Spleen (tissue), 11 donors: ENCODE data around the gene SC5D. TPM values are rescaled to one million over a fixed set of nuclear protein-coding genes. Genes with fewer than 3 reads are reported as not detected.

Experiments
- DNase-seq: peaks from one replicate; pipeline ENCODE4 v3.0.0-alpha.2; 2020
- H3K27ac ChIP-seq, 8 donors: fragments of 200-600 bp; sonication (generic) in 7 of 8; 1 replicate in 4 of 8; 2 replicates in 4 of 8; pipeline versions ENCODE4 v1.5.0 to v1.8.0; 2016 to 2021; ENCODE audit warnings: inconsistent platforms in 4 of 8, mild to moderate bottlenecking in 4 of 8, moderate library complexity in 1 of 8
- H3K27me3 ChIP-seq, 7 donors: fragments of 200-600 bp; sonication (generic) in 6 of 7; replicated peaks in 1 of 7; 1 replicate in 4 of 7; 2 replicates in 3 of 7; pipeline versions ENCODE4 v1.5.0 to v1.8.0; 2016 to 2021; ENCODE audit warnings: inconsistent platforms in 3 of 7, mild to moderate bottlenecking in 1 of 7
- H3K36me3 ChIP-seq, 6 donors: fragments of 200-600 bp; sonication (generic) in 5 of 6; 1 replicate in 4 of 6; 2 replicates in 2 of 6; pipeline versions ENCODE4 v1.5.0 to v1.8.0; 2016 to 2021; ENCODE audit warnings: inconsistent platforms in 2 of 6
- H3K4me1 ChIP-seq, 6 donors: fragments of 200-600 bp; sonication (generic) in 5 of 6; 1 replicate in 3 of 6; 2 replicates in 3 of 6; pipeline versions ENCODE4 v1.5.0 to v1.8.0; 2016 to 2021; ENCODE audit warnings: inconsistent platforms in 3 of 6
- H3K4me3 ChIP-seq, 8 donors: fragments of 200-600 bp; sonication (generic) in 7 of 8; 1 replicate in 4 of 8; 2 replicates in 4 of 8; pipeline versions ENCODE4 v1.5.0 to v1.8.0; 2016 to 2021; ENCODE audit warnings: inconsistent platforms in 4 of 8, mild to moderate bottlenecking in 4 of 8, moderate library complexity in 2 of 8
- H3K9me3 ChIP-seq, 8 donors: fragments of 200-600 bp; sonication (generic) in 7 of 8; 1 replicate in 4 of 8; 2 replicates in 4 of 8; pipeline versions ENCODE4 v1.5.0 to v1.8.0; 2016 to 2021; ENCODE audit warnings: inconsistent platforms in 4 of 8
- CTCF ChIP-seq, 11 experiments: fragments of 200-600 bp in 7 of 11; fragments of 450-650 bp in 4 of 11; sonication (generic) in 4 of 11; IDR thresholded peaks in 8 of 11; conservative IDR thresholded peaks in 3 of 11; 1 replicate in 7 of 11; 2 replicates in 4 of 11; pipeline versions ENCODE4 v1.4.0 to v1.8.0; 2016 to 2021; ENCODE audit warnings: antibody characterized with exemption in 11 of 11, inconsistent platforms in 4 of 11, mild to moderate bottlenecking in 1 of 11
- POLR2A ChIP-seq, 3 donors: fragments of 450-650 bp; IDR thresholded peaks; one replicate each; pipeline ENCODE4 v1.5.1; 2017; ENCODE audit warnings: antibody characterized with exemption in 3 of 3, mild to moderate bottlenecking in 1 of 3
- POLR2AphosphoS5 ChIP-seq, 3 donors: sonication (generic); formaldehyde crosslinking; IDR thresholded peaks; one replicate each; pipeline ENCODE4 v1.5.1; 2017; ENCODE audit warnings: antibody characterized with exemption in 3 of 3
- WGBS, 5 donors: extraction: QIAGEN DNeasy Blood & Tissue Kit in 3 of 5; methylation state at CpG; one replicate each; pipeline versions ENCODE4 v1.1.5 to v1.1.7; 2013 to 2018; 5-methylcytosine and 5-hydroxymethylcytosine counted together
- intact Hi-C: fragments of 100-400 bp; cut with DNase I; formaldehyde crosslinking; loops from one replicate; pipeline ENCODE4 v1.15.0; 2023; ENCODE audit warnings: low total_unique reads
- polyA plus RNA-seq, 3 donors: library from polyadenylated mRNA; stranded (reverse); fragments of 200-250 nt; gene quantifications; one replicate each; pipeline ENCODE4 v1.2.1, GENCODE V29; 2013
- total RNA-seq, 7 donors: library from RNA; depleted of rRNA in 3 of 7; stranded (reverse); fragments of >200 nt in 3 of 7; fragmentation: NEBNext Ultra II Directional in 4 of 7; extraction: Animal tissue kit (Norgen Biotek cat#: 25700) in 4 of 7; gene quantifications; one replicate each; pipeline versions ENCODE4 v1.1.0 to v1.2.1, GENCODE V29; 2016 to 2021
- donor health status: healthy with polysubstance abuse.
- donor health status: DM: no; HTN: no; CAD: no; lungs with moderate emphysema.
- donor health status: DM: no; HTN: no; CAD: no.
- donor health status: Bipolar disorder and iron deficiency.
- donor health status: healthy.
- donor health status: DM: no; HTN: no; CAD: no.
- donor health status: DM: yes; HTN: yes; CAD: no.

Gene SC5D
- total and polyA plus RNA-seq, 10 donors, result 4.8 to 25.5 (median 17.4) TPM

- H3K4me1 ChIP-seq, result no peaks in the 10 kb centered on the region
- H3K4me3 ChIP-seq, result no peak overlapping the region
- TF ChIP-seq CTCF (IDR thresholded peaks at IDR 0.05 in 8 of 11, conservative IDR thresholded peaks at IDR 0.05 in 3 of 11) (no peak), POLR2A (IDR thresholded peaks at IDR 0.05) (no peak)
- WGBS, 5 donors, result 87 to 93% (median 91%) methylated on average over 1 of the region's 1 CpG
- DNase-seq, result no peak
- intact Hi-C loops, result no loop called here
- peaks cover 0 to 17% (median 10%) of the 10 kb centered on the region in 8 donors for H3K9me3 ChIP-seq
- H3K36me3 ChIP-seq, result no peaks in the 10 kb centered on the region
- no peaks in the 10 kb centered on the region for H3K27me3 ChIP-seq
- H3K27ac ChIP-seq, result no peak overlapping the region
Measured at GRCh38 chr11:121257976-121258375, 34.6 kb upstream of the SC5D start.

DNA sequence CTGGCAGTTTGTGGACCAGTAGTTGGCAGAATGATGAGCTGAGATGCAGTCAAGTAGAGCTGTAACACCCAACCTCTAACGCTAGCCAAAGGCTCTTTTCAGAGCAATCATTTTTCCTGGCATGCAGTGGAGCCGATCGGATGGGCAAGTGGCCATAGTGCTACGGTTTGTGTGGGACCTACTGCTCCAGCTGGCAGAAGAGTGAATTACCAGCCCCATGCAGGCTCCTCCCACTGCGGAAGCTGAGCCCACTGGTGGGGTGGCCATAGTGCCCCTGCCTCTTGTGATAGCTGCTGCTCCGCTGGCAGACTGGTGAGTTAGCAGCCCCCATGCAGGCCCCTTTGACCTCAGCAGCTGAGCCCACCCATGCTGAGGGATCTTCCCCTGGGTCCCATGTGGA, 27.0 kb upstream of the SC5D start:
- 67 to 100% (median 94%) methylated on average over 2 to 6 of the region's 6 CpGs for WGBS, 5 donors
- H3K27me3 ChIP-seq, result peaks cover 0 to 58% (median 16%) of the 10 kb centered on the region in 7 donors
- intact Hi-C loops, result no loop called here
- peaks cover 0 to 20% (median 12%) of the 10 kb centered on the region in 8 donors for H3K9me3 ChIP-seq
- H3K36me3 ChIP-seq, result no peaks in the 10 kb centered on the region
- H3K27ac ChIP-seq, result no peak overlapping the region
- H3K4me1 ChIP-seq, result no peaks in the 10 kb centered on the region
- no peak for DNase-seq
- TF ChIP-seq CTCF (IDR thresholded peaks at IDR 0.05 in 8 of 11, conservative IDR thresholded peaks at IDR 0.05 in 3 of 11) (no peak), POLR2A (IDR thresholded peaks at IDR 0.05) (no peak), POLR2AphosphoS5 (IDR thresholded peaks at IDR 0.05) (no peak)
- H3K4me3 ChIP-seq, result no peak overlapping the region

GRCh38 chr11:121268581-121268980, 24.0 kb upstream of the SC5D start:
- H3K36me3 ChIP-seq, result no peaks in the 10 kb centered on the region
- intact Hi-C loops, result no loop called here

More at GRCh38 chr11:121268581-121268980, 24.0 kb upstream of the SC5D start:
- WGBS, 5 donors, result 8 to 19% (median 11%) methylated on average over 2 of the region's 2 CpGs
- H3K27me3 ChIP-seq, result peaks cover 0 to 61% (median 16%) of the 10 kb centered on the region in 7 donors
- no peak overlapping the region for H3K4me3 ChIP-seq
- H3K4me1 ChIP-seq, result no peaks in the 10 kb centered on the region
- H3K27ac ChIP-seq, result no peak overlapping the region
- H3K9me3 ChIP-seq, result peaks cover 0 to 2% (median under 1%) of the 10 kb centered on the region in 8 donors
- no peak for DNase-seq
- TF ChIP-seq POLR2AphosphoS5 (IDR thresholded peaks at IDR 0.05) (no peak), CTCF (IDR thresholded peaks at IDR 0.05 in 8 of 11, conservative IDR thresholded peaks at IDR 0.05 in 3 of 11) (no peak), POLR2A (IDR thresholded peaks at IDR 0.05) (no peak)
